22Rv1 (cell line): ENCODE results near the gene BAHCC1.

Experiments used
- H3K27ac ChIP-seq: fragments of 450-650 bp; 2 replicates; pipeline ENCODE4 v1.5.1; 2017
- ZFX ChIP-seq: fragments of 450-650 bp; IDR thresholded peaks from 2 replicates; pipeline ENCODE4 v1.6.1; 2017; ENCODE audit warnings: antibody characterized with exemption, borderline replicate concordance
- TF ChIP-seq, protein P1 (sequence below): fragments of 450-650 bp; IDR thresholded peaks from 2 replicates; pipeline ENCODE4 v1.5.1; 2017; ENCODE audit warnings: mild to moderate bottlenecking

BAHCC1 gene

GRCh38 chr17:81415681-81416080, 20.4 kb downstream of the BAHCC1 start:
- 0 out of 2 replicates have a peak overlapping the region, but pooled peaks have one; percentile 4 for H3K27ac ChIP-seq
- no peak for TF ChIP-seq ZFX
- TF ChIP-seq, protein P1, sequence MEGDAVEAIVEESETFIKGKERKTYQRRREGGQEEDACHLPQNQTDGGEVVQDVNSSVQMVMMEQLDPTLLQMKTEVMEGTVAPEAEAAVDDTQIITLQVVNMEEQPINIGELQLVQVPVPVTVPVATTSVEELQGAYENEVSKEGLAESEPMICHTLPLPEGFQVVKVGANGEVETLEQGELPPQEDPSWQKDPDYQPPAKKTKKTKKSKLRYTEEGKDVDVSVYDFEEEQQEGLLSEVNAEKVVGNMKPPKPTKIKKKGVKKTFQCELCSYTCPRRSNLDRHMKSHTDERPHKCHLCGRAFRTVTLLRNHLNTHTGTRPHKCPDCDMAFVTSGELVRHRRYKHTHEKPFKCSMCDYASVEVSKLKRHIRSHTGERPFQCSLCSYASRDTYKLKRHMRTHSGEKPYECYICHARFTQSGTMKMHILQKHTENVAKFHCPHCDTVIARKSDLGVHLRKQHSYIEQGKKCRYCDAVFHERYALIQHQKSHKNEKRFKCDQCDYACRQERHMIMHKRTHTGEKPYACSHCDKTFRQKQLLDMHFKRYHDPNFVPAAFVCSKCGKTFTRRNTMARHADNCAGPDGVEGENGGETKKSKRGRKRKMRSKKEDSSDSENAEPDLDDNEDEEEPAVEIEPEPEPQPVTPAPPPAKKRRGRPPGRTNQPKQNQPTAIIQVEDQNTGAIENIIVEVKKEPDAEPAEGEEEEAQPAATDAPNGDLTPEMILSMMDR: no peak

DNA sequence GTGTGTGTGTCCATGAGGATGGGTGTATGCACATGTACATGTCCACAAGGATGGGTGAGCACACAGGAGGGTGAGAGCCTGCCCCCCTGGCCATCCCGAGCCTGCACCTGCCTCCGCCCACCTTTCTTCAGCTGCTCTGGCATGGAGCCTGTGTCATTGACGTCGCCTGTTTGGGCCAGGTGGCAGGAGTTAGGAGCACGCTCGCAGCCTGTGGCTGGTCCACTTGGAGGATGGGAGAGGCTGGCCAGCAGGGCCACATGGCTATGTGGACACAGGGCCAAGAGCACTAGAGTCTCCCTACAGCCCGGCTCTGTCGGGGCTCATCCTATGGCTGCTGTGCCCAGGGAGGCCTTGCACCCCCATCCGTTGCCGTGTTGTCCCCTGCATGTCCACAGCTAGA, 21.4 kb downstream of the BAHCC1 start:
- TF ChIP-seq, protein P1: no peak
- no peak for TF ChIP-seq ZFX
- no peak overlapping the region for H3K27ac ChIP-seq

GRCh38 chr17:81417049-81417878, 22.0 kb downstream of the BAHCC1 start:
- no peak overlapping the region for H3K27ac ChIP-seq

DNA sequence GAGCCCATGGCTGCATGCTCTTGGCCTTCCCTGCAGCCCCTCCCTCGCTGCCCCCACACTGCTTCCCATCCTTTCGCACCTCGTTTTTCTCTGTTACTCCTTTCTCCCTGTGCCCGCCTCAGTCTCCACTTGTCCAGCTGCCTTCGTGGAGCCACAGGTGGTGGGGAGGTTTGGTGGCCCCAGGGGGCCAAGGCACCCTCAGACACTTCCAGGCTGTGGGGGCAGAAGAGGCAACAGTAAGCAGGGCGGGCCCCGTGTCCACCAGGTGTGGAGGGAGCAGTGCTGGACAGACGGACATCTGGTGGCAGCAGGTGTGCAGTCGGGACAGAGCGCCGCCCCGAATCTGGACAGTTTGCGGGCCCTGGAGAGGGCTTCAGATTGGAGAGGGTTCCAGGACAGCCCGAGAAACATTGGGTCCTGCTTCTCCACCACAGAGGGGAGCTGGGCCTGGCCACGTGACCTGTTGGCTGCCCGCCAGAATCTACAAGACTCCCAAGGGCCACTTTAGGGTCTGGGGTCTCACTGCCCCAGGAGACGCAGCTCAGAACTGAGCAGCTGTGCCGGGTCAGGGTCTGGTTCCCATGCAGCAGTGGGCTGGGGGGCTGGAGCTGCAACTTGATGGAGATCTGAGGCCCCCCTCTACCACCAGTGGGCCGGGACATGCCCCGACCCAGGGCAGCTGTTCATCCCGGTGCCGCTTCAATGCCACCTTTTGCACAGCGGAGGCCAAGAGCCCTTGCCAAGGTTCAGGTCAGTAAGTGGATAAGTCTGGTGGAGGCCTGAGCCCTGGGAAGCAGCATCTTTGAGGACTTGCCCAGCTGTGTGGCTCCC, 22.8 kb downstream of the BAHCC1 start:
- no peak overlapping the region for H3K27ac ChIP-seq
- TF ChIP-seq, protein P1: no peak
- TF ChIP-seq ZFX: no peak

More at GRCh38 chr17:81417049-81417878, 22.0 kb downstream of the BAHCC1 start:
- TF ChIP-seq, protein P1: no peak
- no peak for TF ChIP-seq ZFX

DNA sequence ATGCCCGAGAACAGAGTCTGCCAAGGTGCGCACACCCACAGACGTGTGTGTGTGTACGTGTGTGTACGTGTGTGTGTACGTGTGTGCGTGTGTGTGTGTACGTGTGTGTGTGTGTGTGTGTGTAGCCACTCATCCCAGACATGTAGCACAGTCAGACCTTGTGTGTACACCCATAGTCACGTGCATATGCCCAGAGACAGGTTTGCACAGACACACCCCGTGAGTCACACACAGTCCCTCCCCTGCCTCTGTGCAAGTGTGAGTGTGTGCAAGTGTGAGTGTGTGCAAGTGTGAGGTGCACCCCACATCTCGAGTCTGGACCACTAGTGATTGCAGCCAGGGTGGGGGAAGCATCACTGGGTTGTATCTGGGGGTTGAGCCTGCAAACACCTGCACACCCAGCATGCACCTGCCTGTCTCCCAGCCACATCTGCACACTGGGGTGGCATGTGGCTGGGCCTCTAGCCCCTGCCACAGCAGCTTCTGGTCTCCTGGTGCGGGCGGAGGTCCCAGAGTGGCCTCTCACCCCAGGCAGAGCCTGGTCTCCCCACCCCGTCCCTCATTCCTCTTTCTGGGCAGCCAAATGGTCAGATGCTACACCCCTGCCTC, 23.6 kb downstream of the BAHCC1 start:
- no peak overlapping the region for H3K27ac ChIP-seq
- TF ChIP-seq, protein P1: no peak
- TF ChIP-seq ZFX: no peak

- TF ChIP-seq, protein P1: no peak
- no peak for TF ChIP-seq ZFX
- H3K27ac ChIP-seq: no peak overlapping the region
These were observed 24.1 kb downstream of the BAHCC1 start for GRCh38 chr17:81419319-81419885.
